GM19043 (cell line): ENCODE measurements around the gene PPP1R3F.

ENCODE experiments used
- ATAC-seq: cut with Tn5 transposase; IDR thresholded peaks from one replicate; pipeline ENCODE4 v1.9.1; 2021; ENCODE audit warnings: low read depth; ENCODE audit not compliant: unreplicated experiment

PPP1R3F gene

DNA sequence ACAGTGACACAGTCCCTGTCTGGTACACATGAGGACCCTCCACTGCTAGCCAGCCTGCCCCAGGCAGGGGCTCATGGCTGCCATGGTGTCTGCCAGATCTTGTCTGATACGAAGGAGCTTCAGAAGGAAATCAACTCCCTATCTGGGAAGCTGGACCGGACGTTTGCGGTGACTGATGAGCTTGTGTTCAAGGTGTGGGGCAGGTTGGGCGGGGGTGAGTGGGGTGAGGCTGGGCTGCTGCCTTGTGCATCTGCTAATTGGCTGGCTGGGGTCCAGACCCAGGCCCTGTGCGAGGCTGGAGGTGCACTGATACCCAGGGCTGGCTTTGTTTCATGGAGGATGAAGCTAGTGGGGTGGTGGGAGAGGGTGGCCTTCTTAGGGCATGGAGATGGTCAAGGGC, 20.5 kb upstream of the PPP1R3F start:
- ATAC-seq, result no peak

DNA sequence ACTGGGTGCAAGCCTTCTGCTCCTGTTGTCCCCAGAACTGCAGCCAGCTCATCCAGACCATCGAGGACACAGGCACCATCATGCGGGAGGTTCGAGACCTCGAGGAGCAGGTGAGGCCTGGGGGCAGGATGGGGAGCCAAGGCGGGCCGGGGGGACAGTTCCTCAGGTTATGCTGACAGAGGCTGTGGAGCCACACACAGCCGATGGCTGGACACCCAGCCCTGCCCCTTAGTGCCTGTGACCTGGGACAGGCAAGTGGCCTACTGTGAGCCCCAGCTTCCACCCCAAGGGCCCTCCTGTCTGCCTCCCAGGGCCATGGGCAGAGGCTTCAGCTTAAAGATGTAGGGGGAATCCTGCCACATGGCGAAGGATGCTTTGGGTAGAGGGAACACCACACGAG, 20.0 kb upstream of the PPP1R3F start:
- ATAC-seq, result no peak

DNA sequence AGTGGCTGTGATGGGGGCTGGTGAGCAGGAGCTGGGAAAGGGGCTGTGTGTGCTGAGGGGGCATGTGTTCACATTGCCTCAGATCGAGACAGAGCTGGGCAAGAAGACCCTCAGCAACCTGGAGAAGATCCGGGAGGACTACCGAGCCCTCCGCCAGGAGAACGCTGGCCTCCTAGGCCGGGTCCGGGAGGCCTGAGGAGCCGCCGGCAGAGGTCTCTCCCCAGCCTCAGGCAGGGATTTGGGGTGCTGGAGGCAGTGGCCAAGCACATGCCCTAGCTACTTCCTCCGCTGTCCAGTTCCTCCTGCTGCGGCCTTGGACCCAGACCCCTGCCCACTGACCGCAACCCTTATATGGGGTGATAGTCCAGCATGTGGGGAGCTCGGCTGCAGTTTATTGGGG, 19.5 kb upstream of the PPP1R3F start:
- no peak for ATAC-seq

DNA sequence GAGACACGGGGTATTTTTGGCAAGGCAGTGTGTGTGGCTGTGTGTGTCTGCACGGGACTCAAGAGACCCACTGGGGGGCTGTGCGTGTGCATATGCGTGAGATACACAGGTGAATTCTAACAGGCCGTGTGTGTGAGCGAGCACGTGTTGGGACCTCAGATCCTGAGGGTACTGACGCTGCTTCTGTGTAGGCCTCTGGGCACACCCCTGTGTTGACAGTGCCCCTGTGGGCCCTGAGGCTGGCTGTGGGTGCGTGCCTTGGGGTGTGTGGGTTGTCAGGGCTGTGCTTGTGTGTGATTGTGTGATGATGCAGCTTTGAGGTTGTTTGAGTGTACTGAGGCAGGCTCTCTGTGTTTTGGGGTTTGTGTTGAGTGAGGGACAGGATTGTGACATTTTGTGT, 19.0 kb upstream of the PPP1R3F start:
- ATAC-seq, result no peak

DNA sequence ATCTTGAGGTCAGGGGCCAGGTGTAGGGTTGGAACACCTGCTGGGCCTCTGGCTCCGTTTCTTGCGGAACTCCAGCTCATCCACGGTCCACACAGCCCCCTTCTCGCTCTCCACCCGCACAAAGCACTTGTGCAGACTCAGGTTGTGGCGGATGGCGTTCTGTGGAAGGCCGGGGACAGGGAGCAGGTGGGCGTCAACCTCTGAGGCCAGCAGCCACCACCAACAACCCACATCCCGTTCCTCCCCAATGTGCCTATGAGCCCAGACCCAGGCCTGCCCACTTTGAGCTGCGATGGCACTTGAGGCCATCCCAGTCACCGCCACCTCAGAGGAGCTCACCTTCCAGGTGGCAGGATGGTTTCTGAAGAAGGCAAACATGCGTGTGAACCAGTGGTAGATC, 18.3 kb upstream of the PPP1R3F start:
- no peak for ATAC-seq

DNA sequence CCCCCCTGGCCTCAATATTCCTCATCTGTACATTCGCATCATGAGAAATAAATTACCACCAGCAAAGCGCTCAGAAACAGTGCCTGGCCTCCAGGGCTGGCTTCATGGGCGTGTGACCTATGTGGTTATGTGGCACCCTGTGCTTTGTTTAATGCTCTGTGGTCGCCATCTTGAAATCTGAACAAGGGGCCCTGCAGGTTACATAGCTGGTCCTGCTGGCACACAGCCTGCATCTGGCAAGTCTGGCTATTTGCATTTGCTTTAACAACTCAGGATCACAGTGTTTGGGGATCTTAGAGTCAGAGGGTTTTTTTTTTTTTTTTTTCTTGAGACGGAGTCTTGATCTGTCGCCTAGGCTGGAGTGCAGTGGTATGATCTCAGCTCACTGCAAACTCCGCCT, 15.0 kb upstream of the PPP1R3F start:
- ATAC-seq, result no peak

DNA sequence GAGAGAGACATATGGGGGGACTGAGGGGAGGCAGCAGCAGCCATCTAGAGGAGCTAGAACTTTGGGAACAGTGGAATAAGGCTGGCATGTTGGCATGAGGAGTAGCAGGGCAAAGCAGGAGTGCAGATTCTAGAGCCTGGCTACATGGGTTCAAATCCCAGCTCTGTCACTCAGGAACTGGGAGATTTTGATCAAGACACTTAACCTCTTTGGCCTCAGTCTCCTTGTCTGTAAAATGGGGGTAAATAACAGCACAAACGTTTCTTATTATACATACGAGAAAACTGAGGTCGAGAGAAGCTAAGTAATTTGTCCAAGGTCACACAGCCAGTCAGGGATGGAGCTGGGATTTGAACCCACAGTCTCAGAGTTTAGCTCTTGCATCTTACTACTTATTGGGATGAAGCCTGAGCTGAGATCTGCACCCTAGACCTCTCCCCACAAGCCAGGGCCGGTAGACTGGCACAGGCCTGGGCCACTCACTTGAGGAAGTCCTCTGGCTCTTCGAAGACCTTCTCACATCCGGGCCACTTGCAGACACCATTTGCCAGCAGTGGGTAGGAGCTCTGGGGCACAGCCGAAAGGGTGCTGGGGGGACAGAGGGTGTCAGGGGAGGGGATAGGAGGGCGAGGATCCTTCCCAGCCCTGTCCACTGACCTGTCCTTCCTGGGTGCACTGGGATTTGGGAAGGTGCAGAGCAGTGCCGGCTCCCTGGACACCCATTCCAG, 13.2 kb upstream of the PPP1R3F start:
- ATAC-seq, result no peak

DNA sequence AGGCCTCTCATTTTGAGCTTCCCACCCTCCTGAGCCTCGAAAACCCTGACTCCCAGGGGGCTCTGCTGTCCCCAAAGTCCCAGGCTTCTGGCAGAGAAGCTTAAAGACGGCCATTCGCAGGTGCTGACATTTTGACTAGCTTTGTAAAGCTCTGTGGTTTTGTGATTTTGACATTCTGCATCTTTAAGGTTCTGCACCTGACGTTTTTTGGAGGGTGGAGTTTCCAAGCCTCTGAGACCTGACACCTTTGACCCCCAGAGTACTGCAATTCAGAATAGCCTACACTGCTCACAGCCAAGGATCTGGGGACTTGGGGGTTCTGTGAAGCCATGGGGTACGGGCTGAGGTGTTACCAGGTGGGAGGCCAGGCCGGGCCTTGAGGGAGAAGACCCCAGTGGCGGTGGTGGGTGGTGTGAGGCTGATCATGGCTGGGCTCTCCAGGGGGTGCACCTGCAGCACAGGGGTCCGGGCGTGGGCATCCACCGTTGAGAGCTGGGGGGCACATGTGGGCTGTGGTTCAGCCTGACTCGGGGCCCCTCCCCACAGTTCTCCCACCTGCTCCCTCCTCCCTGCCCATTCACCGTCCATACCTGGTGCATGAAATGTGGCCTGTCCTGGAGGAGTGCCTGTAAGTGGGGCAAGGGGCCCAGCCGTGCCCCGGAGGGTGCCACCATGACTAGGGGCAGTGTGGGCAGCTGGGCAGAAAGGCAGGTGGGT, 12.4 kb upstream of the PPP1R3F start:
- ATAC-seq, result no peak

DNA sequence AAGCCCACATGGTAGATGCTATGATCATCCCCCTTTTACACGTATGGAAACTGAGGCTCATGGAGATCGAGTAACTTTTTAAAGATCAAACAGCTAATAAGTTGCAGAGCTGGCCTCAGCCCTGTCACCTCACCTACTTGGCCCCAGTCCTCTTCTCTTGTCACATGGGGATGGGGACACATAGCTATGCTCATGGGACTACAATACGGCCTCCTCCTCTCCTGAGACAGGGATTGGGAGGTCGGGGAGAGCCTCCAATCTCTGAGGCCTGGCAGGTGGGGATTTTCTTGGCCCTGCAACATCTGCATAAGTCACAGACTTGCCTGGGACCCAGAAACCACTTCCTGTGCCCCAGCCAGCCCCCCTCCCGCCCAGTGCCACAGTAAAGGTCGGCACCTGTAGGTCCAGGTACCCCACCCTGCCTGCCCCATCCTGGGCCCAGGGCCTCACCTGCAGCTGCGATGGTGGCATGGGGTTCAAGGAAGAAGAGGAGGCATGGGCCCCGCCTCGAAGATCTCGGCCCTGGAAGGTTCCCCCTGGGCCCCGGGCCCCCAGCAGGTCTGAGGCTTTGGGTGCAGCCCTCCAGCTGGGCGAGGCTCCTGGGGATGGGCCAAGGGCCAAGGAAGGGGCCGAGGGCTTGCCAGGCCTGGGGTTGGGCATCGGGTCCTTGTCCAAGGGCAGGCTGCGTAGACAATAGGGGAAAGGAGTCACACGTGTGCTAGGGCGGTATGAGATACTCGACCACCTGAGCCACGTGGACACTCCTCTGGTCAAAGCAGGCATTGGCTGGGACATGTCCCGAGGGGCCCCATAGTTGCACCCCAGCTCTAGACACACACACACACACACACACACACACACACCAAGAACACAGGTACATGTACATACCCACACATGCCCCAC, 11.5 kb upstream of the PPP1R3F start:
- no peak for ATAC-seq

DNA sequence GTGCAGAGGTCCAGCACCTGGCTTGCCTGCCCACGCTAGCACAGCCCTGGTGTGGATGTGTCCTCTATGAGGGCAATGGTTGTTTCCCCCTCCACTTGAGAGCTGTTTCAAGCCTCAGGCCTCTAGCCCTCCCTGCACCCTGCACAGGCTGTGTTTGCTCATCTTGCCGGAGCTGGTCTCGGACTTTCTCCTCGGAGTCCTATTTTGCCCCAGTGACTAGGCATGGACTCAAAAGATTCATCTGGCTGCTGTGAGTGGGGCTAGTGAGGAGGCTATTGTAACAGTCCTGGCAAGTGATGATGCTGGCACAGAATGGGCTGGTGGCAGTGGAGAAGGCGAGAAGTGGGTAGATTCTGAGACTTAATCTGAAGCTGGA, 10.9 kb upstream of the PPP1R3F start:
- ATAC-seq, result no peak

DNA sequence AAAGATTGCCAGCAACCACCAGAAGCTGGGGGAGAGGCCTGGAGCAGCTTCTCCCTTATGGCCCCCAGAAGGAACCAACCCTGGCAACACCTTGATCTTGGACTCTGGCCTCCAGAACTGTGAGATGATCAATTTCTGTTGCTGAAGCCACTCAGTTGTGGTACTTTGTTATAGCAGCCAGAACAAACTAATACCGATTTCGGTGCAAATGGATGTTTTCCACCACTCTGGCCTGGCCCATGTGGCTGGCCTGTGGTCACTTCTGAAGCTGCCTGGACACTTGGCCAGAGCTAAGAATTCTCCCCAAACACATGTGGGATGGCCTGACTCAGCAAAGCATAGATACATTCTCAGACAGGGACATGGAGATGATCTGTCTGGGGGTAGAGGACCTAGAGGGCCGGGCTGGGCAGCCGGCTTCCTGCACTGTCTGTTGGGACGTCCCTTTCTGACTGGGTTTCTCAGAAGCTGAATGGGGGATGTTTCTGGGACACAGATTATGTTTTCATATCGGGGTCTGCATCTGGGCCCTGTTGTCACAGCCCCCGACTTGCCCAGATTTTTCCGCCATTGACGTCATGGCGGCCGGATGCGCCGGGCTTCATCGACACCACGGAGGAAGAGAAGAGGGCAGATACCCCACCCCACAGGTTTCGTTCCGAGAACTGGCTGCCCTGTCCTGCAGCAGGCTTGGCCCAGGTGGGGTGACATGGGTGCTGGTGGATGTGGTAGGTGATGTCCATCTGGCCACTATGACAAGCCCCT, 9.2 kb upstream of the PPP1R3F start:
- no peak for ATAC-seq

DNA sequence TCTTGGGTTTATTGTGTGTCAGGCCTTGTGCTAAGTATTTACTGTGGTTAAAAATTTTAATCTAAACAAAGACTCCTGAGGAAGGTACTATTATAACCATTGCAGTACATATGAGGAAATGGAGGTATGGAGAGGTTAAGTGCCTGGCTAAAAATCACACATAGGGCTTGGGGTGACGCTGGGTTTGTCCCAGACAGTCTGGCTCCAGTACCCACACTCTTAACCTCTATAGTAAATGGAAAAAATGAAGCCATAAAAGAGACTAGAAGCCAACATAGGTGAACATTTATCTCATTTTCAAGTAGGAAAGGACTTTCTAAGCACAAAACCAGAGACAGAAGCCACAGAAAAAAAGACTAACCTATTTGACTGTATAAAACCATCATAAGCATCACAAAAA, 7.0 kb upstream of the PPP1R3F start:
- no peak for ATAC-seq

DNA sequence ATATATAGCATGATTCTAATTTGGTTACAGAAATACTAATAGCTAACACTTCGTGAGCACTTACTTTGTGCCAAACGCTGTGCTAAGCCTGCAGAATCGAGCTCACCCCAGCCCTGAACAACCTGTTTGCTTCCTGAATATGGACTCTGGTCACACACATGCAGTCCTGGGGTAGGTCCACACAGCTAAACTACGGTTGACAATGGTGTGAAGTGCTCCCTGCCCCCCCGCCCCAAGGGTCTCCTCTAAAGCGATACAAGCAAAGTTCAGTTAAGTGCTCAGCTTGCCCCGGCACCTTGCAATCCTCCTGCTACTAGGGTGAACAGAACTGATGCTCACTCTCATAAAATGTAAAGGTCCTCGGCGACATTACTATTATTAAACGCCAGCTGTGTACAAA, 6.0 kb upstream of the PPP1R3F start:
- no peak for ATAC-seq

DNA sequence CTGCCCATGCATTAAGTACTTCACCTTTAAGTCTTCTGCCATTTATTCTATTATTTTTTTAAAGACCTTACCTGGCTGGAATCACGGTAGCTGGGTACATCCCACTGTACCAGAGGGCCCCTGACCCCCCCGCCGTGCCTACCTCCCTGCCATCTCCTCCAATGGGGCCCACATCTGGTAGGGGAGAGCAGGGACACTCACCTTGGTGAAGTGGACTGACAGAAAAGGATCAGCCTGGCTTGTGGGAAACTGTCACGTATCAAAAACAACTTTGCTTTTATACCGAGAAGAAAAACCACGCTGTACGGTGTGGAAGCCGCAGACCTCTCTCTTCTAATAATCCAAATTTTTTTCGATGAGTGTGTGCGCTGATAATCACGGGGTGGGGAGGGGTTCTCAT, 5.1 kb upstream of the PPP1R3F start, which contains the start of gene FOXP3:
FOXP3 (minus strand) TSS at position 251 of the 400 bp plus-strand sequence. CDS start 6,205 bp downstream, outside the sequence.
- no peak for ATAC-seq

DNA sequence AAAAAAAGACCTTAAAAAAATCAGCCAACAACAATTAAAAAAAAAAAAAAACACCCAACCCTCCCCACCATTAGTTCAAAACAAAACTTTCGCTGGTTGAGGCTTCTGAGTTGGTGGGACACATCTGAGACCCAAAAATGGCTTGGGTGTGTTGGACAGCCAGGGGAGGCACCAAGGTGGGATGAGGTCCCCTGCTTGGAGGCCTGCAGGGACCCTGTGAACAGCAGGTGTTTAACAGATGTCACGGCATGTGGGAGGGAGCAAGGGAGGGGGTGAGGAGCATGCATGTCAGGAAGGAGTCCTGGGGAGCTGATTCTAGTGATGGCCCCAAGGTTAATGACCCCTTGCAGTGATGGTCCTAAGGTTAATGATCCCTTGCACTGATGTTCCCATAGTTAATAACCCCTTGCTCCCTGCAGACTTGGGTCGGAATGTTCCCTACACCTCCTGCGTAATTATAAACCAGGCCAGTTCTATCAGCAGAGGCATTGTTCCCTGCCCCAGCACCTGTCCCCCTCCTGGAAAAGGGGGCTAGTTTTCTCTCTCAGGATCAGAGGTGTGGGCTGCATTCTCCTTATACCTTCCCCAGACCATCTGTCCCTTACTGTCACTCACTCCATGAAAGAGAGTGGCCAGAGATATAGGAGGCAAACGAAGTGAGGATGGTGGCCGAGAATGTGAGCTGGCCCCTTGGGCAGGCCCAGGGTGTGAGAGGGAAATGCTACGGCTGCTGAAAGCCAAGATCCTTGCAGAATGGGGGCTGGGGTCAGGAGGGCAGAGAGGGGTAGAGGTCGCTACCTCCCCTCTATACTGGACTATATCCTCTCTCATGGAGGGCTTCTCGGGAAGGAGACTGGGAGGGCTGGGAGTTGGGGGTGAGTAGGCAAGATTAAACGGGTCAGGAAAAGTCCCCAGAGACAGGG, 2.8 kb upstream of the PPP1R3F start:
- ATAC-seq, result no peak

DNA sequence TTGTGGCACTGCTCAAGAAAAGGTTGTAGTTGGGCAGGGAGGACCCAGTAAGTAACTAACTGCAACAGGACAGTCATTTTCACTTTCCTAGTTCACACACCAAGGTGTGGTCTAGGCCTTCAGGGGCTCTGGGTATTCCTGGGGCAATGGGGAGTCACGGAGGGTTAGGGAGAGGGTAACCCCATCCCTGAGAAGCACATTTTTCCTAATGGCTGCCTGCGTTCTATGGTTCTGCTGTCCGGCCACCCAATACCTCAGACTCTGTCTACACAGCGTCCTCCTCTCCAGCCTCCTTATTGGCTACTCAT, 937 bp upstream of the PPP1R3F start:
- no peak for ATAC-seq

DNA sequence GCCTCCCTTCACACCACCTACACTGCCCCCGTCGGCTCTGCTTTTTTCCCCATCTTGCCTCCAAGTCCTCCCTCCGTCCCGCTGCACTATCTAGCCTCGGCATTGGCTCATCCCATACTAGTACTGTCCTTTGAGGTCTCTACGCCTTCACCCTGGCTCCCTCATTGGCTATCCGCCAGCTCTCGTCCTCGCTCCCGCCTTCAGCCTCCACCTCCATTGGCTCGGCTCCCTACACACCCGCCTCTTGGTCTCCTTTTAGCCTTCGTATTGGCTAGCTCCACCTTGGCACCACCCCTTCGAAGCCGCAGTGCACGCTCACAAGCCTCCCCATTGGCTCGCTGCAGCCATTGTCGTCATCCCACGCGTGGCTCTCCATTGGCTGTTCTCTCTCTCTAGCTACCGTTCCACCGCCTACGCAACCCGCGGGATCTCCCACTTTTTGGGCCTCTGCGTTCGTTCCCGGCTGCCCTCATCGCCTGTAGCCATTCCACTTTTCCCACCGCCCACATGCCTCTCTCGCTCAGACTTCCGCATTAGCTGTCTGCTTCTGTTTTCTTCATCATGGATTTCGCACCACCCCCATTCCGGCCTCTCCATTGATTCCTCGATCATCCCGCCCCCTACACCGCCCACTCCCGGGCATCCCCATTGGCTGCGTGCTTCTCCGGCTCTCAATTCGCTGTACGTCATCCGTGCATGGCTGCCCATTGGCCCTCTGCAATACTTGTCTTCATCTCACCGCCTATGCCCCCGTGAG, 405 bp upstream of the PPP1R3F start:
- ATAC-seq, result peak; percentile 81

DNA sequence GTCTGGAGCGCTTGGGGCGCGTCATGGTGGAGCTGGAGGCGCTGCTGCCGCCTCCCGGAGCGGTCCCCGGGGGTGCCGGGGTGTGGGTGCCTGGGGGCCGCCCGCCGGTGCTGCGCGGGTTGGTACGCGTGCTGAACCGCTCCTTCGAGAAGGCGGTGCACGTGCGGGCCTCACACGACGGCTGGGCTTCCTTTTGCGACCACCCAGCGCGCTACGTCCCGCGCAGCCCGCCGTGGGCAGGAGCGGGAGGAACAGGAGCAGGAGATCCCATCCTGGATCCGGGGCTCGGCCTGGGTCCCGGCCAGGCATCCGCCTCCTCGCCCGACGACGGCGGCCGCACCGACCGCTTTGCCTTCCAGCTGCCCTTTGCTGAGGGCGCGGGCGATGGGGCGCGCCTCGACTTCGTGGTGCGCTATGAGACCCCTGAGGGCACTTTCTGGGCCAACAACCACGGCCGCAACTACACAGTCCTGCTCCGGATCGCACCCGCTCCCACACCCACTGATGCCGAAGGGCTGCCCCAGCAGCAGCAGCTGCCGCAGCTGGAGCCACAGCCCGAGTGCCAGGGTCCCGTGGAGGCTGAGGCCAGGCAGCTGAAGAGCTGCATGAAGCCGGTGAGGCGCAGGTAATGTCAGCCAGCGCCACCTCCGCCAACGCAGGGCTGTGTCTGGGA, 792 bp downstream of the PPP1R3F start:
- no peak for ATAC-seq
